HTERT RPE-1 (cell line): ENCODE measurements around the gene GALNTL6.

ENCODE experiments used
- in situ Hi-C: fragments of 300-500 bp; cut with MboI; formaldehyde crosslinking; loops from 4 replicates; pipeline ENCODE4 v1.14.3; 2020; ENCODE audit warnings: low sequenced_read_pairs

GALNTL6 gene

DNA sequence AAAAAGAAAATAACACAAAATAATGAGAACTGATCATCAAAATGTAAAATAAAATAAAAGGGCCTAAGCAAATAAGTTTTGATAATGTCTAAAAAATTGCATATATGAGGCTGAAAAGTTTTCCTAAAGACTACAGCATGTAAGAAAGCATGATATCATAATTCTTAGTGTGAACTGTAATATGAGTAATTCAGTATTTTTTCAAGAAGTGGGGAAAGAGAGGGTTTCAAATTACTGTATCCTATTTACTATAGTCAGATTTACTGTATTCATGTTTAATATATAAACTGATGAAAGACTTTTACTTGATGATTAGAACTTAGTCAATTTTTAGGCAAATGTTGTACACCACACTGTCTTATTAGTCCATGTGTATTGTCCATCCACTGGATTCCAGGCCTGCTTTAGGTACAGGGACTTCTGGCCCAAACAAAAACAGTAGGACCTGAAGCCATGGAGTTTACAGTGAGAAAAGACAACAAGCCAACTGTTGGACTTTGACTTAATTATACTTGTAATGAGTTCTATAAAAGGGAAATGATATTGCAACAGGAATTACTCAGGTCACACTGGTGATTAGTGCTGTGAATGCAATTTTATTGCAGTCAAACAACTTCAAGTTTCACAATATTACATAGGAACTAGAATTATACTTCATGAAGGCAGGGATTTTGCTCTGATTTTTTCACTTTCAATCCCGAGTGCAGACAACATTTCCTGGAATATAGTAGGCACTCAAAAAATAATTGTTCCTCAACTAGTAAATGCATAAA is 837.7 kb downstream of the GALNTL6 start:
- in situ Hi-C loops: no loop called here

DNA sequence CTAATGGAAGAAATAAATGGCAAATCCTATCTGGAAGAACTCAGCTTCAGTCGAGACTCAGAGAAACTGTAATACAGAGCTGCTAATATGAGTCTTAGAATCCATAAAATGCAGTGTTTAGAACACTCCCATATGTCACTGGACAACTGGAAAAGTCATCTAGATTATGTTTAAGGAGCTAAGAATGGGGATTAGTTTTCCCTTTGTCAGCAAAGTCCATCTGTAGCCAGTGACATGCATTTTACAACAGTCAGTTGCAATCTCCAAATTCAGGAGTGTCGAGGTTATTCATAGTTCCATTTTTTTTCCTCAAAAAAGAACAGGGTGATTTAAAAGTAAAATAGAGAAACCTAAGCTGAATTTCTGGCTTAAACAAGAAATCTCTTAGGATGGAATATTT is 838.8 kb downstream of the GALNTL6 start:
- in situ Hi-C loops: no loop called here

DNA sequence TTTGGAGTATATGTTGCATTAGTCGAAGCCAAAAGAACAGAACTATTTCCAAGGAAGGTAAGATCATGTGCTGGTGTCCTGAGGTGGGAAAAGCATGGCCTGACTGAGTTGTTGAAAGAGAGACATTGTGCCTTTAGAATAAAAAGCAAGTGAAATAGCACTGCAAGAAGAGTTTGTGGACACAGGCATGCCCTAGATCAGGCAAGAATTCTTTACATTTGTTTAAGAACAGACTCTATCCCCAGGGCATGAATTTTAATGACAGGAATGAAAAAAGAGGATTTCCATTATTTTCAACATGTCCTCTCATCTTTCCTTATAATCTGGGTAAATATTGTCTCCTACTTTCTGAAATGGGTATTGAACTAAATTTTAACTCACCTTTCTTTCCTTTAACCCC is 839.2 kb downstream of the GALNTL6 start:
- in situ Hi-C loops: no loop called here

- in situ Hi-C loops: no loop called here
These were observed 840.5 kb downstream of the GALNTL6 start for GRCh38 chr4:172653676-172654075.

GRCh38 chr4:172654457-172654856 is 841.3 kb downstream of the GALNTL6 start:
- in situ Hi-C loops: no loop called here

DNA sequence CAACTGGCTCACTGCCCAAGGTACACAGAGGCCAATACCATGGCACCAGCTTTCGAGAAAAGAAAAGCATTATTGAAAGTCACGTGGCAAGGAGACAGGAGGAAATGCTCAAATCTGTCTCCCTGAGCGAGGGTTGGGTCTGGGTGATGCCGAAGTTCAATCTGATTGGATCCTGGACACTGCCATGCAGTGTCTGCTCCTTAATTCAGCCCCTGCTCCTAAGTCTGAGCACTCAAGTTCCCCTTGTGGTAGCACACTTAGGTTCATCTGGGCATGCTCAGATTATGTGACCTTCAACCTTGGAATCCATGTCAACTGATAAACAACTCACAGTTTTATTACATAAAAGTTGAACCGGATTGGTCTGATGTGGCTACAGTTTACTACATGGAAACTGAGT is 842.9 kb downstream of the GALNTL6 start:
- in situ Hi-C loops: no loop called here

GRCh38 chr4:172657081-172657480 is 843.9 kb downstream of the GALNTL6 start:
- in situ Hi-C loops: no loop called here

DNA sequence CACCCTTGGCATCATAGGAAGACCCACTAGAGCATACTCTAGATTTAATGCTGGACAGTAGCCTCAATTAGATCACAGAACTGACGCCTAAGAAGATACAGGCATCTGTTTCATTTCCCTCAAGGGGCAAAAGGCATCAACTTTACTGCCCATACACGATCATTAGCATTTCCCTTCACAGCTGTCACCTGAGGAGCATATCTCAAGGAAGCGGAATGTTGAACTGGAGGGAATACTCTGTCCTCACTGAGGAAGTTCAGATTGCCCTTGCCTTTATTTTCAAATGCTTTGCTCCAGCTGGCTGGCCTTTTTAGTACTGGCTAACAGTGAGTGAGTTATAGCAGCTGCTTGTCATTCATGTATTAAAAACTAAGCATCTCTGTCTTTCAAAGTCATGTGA is 847.0 kb downstream of the GALNTL6 start:
- in situ Hi-C loops: no loop called here

- in situ Hi-C loops: no loop called here
These were observed 848.9 kb downstream of the GALNTL6 start for GRCh38 chr4:172662113-172662512.

DNA sequence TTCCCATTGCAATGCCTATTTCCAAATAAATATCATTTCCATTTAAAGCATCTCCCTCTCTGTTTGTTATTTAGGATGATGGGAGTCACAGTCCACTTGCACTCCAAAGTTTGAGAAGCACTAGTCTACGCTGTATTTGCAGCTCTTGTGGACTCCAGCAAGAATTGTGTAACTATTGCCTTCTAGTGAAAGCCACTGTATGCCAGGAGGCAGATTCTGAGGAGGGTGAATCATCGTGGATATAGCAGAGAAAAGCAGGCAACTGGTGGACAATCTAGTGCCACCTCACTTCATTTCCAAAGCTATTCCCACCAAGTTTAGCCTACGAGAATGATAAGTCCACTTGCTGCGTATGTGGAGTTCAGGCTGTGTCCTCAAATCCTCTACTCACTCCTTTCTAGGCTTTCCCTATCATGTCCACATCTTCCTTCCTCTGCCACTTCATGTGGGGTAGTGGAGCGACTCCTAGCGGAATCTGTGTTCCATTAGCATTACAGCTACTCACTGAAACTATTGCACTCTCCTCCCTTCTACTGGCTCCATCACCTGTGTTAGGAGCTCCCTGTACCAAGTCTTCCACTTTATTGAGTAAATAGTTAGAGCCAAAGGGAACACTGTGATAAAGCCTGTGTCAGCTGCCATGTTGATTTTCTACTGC is 853.6 kb downstream of the GALNTL6 start:
- in situ Hi-C loops: no loop called here

GRCh38 chr4:172674811-172675210 is 861.6 kb downstream of the GALNTL6 start:
- in situ Hi-C loops: no loop called here

DNA sequence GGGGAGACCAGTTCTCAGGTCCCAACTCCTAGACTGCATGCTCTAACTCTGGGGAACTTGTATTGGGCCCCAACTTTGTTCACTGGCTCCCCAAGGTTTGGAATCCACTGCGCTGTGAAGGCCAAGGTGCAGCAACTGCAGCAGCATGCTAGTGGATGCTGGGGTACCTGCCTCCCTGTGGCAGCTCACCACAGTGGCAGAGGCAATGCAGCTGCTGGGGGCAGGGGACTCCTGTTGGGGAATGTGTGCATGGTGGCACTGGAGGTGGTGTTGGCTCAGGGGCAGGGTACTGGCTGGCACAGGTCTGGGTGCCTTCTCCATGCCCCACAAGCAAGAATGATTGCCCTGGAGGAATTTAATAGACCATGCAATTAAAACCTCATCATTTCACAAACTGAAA is 862.0 kb downstream of the GALNTL6 start:
- in situ Hi-C loops: no loop called here

- in situ Hi-C loops: no loop called here
These were observed 867.5 kb downstream of the GALNTL6 start for GRCh38 chr4:172680691-172681090.

- in situ Hi-C loops: no loop called here
These were observed 869.8 kb downstream of the GALNTL6 start for GRCh38 chr4:172683021-172683420.

DNA sequence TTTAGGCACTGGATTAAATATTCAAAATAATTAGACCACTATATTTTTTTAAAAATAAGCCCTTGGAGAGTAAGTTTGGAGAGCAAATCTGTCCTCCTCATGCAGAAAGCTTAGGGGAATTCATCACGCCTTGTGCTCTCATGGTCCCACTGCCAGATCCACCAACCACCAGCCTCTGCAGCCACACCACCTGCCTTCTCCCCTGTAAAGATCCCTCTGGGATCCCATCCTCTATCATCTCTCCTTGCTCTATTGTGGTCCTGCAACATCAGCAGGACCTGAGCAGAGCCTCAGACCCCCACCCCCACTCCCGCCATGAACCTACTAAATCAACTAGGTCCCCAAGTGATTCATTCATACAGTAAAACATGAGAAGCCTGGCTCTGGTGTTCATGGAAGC is 872.8 kb downstream of the GALNTL6 start:
- in situ Hi-C loops: no loop called here

- in situ Hi-C loops: no loop called here
These were observed 875.3 kb downstream of the GALNTL6 start for GRCh38 chr4:172688534-172688933.

DNA sequence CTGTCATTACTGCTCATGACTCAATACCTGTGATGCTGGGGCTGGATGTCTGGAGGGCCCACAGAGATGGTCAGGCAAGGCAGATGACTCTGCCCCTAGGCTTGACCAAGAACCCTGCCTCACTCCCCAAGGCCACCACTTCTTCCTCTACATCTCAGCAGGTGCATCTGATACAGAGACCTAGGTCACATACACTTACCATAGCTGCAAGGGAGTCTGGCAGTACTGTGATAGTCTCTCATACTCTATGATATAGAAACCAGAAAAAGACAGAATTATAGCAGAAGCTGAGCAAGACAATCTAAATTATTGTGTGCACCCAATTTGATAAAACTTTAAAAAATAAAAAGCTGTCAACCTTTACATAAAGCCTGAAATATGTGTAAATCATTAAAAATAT is 878.3 kb downstream of the GALNTL6 start:
- in situ Hi-C loops: no loop called here

DNA sequence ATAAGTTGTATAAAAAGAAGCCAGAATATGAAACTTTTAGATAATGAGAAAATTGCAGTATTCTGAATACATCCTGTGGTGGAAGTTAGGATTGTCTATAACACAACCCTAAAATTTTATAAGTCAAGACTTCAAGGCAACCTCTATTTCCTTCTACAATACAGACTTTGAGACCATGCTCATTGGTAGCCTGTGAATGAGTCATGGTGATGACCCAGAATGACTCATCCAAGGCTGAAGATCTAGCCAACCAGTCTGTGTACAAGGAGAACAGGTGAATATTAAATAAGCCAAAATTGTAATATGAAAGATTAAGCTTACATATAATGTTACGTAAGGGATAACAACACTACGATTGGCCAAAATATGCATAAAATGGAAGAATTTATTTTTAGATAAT is 879.5 kb downstream of the GALNTL6 start:
- in situ Hi-C loops: no loop called here

- in situ Hi-C loops: no loop called here
These were observed 885.1 kb downstream of the GALNTL6 start for GRCh38 chr4:172698256-172698655.

DNA sequence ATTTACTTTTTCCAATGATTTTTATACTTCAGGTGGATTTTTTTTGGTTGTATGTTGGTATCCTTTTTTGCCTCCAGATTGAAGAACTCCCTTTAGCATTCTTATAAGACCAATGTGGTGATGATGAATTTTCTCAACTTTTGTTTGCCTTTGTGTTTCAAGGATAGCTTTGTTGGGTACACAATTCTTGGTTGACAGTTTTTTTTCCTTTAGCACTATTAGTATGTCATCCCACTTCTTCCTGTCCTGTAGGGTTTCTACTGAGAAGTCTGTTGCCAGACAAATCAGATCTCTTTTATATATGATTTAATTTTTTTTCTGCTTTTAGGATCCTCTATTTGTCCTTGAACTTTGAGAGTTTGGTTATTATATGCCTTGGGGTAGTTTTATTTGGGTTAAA is 892.4 kb downstream of the GALNTL6 start:
- in situ Hi-C loops: no loop called here

- in situ Hi-C loops: no loop called here
These were observed 892.8 kb downstream of the GALNTL6 start for GRCh38 chr4:172706000-172706399.

GRCh38 chr4:172707622-172708021 is 894.4 kb downstream of the GALNTL6 start:
- in situ Hi-C loops: no loop called here

GRCh38 chr4:172708184-172708583 is 895.0 kb downstream of the GALNTL6 start:
- in situ Hi-C loops: no loop called here
